NCI-H774 (cell line): ENCODE results near the gene PBX1.

Experiments
- DNase-seq: peaks from one replicate; lab custom pipeline; 2025; lab: John Stamatoyannopoulos, UW

PBX1 gene

DNA sequence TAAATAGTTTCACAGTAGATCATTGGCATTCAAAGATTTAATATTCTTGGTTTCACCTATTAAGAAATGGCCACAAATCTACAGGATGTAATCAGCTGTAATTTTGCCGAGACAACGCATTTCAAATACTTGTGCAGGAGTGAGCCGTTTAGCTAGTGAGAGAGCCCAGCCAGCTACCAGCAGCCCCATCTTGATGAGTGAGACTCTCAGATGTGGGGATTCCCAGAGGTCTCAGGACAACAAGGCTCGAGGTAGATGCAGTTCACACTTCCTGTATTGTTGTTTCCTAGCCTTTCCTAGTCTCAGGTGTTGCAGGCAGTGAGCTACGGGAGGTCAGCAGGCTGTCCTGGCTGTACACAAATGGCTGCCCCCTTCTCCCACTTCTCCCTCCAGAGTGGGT, 108.6 kb downstream of the PBX1 start:
- DNase-seq: no peak

- no peak for DNase-seq
These were observed 109.8 kb downstream of the PBX1 start for GRCh38 chr1:164668491-164669400.

- DNase-seq: no peak
These were observed 111.0 kb downstream of the PBX1 start for GRCh38 chr1:164670026-164670425.

- DNase-seq: no peak
These were observed 111.8 kb downstream of the PBX1 start for GRCh38 chr1:164670786-164671185.

DNA sequence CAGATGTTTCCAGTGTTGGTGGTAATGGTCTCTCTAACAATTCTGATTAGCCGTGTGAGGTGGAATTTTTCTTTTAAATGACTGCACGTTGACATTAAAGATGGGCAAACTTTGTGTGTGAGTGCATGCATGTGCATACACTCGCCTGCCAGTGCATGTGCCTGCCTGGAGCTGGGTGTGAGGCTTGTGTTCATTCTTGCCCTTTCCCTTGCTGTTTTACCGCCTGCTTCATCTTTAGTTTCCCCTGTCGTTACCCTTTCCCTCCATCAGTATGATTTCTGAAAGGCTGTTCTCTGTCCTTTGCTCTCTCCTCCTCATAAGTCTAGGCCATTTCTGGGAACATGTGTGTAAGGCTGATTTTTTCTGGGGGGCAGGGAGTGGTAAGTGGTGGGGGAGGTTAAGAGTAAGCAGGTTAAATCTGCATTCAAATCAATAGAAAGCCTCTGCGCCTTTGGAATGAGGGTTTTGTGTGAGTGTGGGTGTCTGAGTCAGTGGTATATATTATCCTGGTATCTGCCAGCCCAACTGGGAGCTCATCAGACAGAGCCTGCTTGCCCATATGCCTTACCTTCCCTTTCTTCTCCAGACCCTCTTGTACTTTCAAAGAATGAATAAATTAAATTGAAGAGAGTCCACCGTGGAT, 112.5 kb downstream of the PBX1 start:
- DNase-seq: no peak

GRCh38 chr1:164671966-164672571, 113.1 kb downstream of the PBX1 start:
- DNase-seq: no peak

DNA sequence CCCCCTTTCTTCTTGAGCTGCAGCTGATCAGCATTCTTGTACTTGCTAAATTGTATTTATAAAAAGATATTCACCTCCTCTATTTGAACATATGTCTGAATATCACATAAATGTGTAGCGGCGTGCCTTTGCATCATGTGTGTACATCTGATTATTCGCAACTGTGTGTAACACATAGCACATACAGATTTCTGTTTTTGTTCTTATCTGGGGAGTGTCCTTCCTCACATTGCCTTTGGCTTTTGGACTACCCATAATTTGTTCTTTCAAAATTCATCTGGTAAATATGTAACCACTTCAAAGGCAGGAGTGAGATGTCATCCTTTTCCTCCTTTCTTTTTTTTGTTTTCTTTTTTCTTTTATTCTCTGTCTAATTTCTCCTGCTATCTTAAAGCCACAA, 113.6 kb downstream of the PBX1 start:
- no peak for DNase-seq

- DNase-seq: no peak
These were observed 114.7 kb downstream of the PBX1 start for GRCh38 chr1:164673584-164674214.

DNA sequence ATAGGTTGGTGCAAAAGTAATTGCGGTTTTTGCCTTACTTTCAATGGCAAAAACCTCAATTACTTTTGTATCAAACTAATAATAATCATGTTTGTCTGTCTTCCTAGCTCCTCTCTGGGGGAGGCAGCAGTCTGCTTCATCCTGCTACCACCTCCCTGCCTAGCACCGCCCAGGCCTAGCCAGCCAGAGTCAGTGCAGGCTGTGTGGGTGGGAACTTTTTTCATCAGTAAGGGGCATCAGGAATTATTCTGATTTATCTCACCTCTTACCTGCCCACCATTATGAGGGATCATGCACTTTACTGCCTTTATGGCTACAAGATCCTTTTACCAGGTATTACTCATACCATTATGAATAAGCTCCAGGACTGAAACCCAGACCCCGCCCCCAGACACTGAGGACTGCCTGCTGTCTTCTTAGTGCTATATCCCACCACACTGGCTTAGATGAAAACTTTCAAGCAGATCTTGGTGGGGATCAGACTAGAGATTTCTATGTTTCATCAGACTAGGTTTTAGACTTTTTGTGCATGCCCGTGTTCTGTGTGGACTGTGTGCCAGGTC, 116.4 kb downstream of the PBX1 start:
- DNase-seq: no peak

DNA sequence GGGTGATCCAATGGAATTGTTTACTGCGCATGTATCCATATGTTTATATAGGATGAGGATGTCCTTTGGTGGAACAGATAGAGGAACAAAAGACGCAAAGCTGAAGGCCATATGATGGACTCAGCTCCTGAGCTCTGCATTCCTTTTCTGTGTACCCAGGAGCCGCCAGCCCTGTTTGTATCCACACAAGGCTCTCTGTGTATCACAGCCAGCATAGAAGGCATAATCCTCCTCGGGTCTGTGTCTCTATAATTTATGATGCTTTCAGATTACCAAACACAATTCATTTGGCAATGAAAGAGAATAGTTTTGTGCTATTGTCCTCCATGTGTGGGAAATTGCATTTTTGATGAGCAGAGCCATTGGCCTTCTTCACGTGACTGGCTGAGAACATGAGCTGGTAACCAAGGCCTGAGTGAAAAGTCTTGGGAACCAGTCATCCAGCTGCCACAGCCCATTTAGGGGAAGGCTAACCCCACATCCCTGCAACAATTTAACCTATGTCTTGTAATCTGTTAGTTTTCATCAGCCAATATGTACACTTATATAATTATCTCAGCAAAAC, 119.2 kb downstream of the PBX1 start:
- DNase-seq: no peak

GRCh38 chr1:164682570-164682969, 123.6 kb downstream of the PBX1 start:
- DNase-seq: no peak

DNA sequence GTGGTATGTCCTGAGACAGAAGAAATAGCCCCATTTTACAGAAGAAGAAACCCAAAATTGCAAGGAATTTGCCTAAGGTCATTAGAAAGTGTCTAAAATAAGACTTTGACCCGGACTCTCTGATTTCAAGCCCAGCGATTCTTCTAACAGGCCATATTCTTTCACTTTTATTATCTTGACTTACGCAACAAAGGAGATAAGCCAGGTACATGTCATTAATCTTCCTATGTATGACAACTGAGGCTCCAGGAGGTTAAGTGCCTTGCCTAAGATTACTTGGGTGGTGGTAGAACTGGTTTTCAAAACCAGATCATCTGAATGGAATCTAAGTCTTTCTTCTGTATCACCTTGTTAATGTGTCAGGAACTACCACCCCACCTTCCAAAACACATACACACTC, 124.3 kb downstream of the PBX1 start:
- DNase-seq: no peak

DNA sequence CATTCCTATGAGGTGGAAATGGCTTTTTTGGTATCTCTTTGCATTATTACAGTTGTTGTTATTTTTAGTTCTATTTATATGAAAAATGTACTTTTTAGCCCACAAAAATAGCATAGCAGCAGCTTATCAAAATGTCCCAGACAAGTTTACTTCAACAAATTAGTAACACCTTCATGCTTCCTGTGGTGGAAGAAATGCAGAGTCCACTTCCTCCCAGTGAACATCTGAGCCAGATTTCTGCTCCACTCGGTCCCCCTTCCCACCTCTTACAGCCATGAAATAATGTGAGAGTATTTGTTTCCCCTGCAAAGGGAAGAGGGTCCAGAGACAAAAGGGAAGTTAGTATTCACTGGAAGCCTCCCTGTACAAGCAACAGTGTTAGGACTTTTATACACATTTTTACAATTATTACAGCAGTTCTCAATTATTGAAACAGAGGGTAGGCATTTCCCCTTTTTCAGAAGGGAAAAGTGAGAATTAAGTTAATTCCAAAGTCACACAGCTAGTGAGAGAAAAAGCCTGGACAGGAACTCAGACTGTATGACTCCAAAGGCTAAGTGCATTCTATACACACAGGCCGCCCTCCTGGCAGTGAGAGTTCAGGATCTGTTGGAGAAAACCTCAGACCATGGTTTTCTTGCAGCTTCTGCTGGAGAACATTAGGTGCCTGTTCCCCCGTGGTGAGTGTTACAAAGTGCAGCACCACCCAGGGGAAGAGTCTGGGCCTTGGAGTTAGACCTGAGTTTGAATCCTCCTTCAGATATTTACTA, 126.5 kb downstream of the PBX1 start:
- no peak for DNase-seq

- DNase-seq: no peak
These were observed 128.8 kb downstream of the PBX1 start for GRCh38 chr1:164687777-164688176.

DNA sequence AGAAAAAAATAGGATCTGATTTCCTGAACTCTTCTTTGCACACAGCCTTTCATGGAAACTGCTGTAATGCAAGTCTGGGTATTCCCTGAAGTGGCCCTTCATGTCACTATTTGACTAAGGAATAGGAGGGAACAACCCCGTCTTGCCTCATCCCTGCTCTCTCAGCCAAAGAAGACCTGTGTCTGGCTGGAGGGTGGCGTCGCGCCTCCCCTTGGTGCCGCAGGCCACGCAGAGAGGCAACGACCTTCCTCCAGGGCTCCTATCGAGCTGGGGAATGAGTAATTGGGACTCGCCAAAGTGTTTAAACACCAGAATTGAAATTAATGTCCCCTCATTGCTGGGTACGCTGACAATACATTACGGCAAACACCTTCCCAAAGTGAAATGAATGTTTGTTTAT, 129.8 kb downstream of the PBX1 start:
- DNase-seq: no peak

GRCh38 chr1:164689672-164690511, 130.9 kb downstream of the PBX1 start:
- DNase-seq: no peak

GRCh38 chr1:164692420-164692819, 133.4 kb downstream of the PBX1 start:
- DNase-seq: no peak

GRCh38 chr1:164693564-164694359, 134.8 kb downstream of the PBX1 start:
- DNase-seq: no peak

DNA sequence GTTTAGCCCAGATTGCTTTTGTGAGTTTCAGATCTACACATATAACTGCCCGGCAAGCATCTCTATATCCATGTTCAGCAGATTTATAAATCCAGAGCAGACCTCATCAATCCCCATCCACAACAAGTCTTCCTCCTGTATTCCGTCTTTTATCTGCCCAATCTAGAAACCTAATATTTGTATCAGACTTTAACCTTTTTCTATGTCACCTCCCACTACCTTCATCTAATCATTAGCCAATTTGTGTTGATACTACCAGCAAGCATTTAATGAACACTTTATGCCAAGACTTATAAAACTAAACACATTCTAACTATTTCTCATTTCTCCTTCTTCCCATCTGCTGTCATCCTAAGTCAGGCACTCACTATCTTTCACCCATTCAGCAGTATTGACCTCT, 135.5 kb downstream of the PBX1 start:
- DNase-seq: no peak
